ENCODE measurements around the gene HDAC4.

The HDAC4 gene

GRCh38 chr2:239341840-239342239 lies 59.0 kb downstream of the HDAC4 start:
- no peak for TF ChIP-seq TAF1 (IDR thresholded peaks at IDR 0.05; ENCODE audit: low read depth)
- TF ChIP-seq YY1 (IDR thresholded peaks at IDR 0.05; ENCODE audit: low read depth) = no peak
- TF ChIP-seq FOXM1 (IDR thresholded peaks at IDR 0.05; ENCODE audit: borderline replicate concordance, low read depth) = no peak
- no peak for TF ChIP-seq CREB1 (IDR thresholded peaks at IDR 0.05; ENCODE audit: low read depth)
- no peak for TF ChIP-seq CEBPB (IDR thresholded peaks at IDR 0.05)
- no peak for TF ChIP-seq NFIC (IDR thresholded peaks at IDR 0.05)
- no peak for TF ChIP-seq TCF12 (IDR thresholded peaks at IDR 0.05; ENCODE audit: low read depth)
- TF ChIP-seq MAX (IDR thresholded peaks at IDR 0.05) = no peak
- TF ChIP-seq TEAD4 (IDR thresholded peaks at IDR 0.05) = no peak
- TF ChIP-seq EP300 (IDR thresholded peaks at IDR 0.05; ENCODE audit: borderline replicate concordance) = no peak
- no peak for TF ChIP-seq ZBTB7A (IDR thresholded peaks at IDR 0.05; ENCODE audit: low read depth)

- TF ChIP-seq YY1 (IDR thresholded peaks at IDR 0.05; ENCODE audit: low read depth) (no peak), CREB1 (IDR thresholded peaks at IDR 0.05; ENCODE audit: low read depth) (no peak)
- TF ChIP-seq, protein P1, sequence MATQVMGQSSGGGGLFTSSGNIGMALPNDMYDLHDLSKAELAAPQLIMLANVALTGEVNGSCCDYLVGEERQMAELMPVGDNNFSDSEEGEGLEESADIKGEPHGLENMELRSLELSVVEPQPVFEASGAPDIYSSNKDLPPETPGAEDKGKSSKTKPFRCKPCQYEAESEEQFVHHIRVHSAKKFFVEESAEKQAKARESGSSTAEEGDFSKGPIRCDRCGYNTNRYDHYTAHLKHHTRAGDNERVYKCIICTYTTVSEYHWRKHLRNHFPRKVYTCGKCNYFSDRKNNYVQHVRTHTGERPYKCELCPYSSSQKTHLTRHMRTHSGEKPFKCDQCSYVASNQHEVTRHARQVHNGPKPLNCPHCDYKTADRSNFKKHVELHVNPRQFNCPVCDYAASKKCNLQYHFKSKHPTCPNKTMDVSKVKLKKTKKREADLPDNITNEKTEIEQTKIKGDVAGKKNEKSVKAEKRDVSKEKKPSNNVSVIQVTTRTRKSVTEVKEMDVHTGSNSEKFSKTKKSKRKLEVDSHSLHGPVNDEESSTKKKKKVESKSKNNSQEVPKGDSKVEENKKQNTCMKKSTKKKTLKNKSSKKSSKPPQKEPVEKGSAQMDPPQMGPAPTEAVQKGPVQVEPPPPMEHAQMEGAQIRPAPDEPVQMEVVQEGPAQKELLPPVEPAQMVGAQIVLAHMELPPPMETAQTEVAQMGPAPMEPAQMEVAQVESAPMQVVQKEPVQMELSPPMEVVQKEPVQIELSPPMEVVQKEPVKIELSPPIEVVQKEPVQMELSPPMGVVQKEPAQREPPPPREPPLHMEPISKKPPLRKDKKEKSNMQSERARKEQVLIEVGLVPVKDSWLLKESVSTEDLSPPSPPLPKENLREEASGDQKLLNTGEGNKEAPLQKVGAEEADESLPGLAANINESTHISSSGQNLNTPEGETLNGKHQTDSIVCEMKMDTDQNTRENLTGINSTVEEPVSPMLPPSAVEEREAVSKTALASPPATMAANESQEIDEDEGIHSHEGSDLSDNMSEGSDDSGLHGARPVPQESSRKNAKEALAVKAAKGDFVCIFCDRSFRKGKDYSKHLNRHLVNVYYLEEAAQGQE (IDR thresholded peaks at IDR 0.05; ENCODE audit: low read depth) = no peak
Measured at GRCh38 chr2:239341146-239341732, 59.6 kb downstream of the HDAC4 start.

DNA sequence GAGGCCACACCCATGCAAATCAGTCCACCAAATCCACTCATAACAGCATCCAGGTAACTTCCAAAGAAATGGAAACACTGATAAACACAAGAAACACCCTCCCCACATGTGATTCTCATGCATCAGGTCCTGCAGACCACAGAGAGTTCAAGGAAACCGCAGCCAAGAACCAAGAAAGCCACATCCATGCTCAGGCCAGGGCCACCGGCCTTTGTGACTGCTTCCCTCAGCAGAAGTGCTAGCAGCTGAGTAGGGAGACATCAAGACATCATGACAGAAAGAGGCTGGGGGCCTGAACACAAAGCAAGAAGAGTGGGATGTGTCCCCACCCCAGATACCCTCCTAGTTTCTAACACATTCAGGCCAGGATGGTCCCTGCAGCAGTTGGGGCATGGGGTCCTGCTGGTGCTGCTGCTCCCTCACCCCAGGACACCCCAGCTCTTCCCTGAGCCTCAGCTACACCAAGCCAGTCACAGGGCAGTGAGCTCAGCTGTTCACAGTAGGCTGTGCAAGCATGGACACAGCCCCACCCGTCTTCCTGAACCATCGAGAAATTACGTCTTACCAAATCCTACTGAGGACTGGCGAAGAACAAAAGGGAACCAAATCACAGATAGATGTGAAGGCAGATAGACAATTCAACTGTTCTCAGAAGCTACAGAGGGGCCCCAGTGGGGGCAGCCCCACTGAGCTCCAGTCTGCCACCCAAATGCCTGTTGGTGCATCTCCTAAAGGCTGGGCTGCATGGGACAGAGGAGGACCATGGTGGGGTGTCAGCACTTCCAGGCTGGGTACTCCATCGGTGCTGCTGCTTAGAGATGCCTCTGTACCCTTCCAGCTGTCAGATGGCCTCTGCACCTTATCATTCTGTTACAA lies 60.9 kb downstream of the HDAC4 start:
- TF ChIP-seq RAD21 (IDR thresholded peaks at IDR 0.05; ENCODE audit: low read depth) = no peak
- no peak for TF ChIP-seq MAX (IDR thresholded peaks at IDR 0.05)
- TF ChIP-seq EGR1 (IDR thresholded peaks at IDR 0.05) = no peak
- TF ChIP-seq YY1 (IDR thresholded peaks at IDR 0.05; ENCODE audit: low read depth) = no peak
- TF ChIP-seq CREB1 (IDR thresholded peaks at IDR 0.05; ENCODE audit: low read depth) = no peak
- TF ChIP-seq, protein P1 (IDR thresholded peaks at IDR 0.05; ENCODE audit: low read depth) = no peak
- no peak for TF ChIP-seq ZBTB7A (IDR thresholded peaks at IDR 0.05; ENCODE audit: low read depth)
- no peak for TF ChIP-seq FOXM1 (IDR thresholded peaks at IDR 0.05; ENCODE audit: borderline replicate concordance, low read depth)
- TF ChIP-seq CEBPB (IDR thresholded peaks at IDR 0.05) = no peak
- no peak for TF ChIP-seq TCF12 (IDR thresholded peaks at IDR 0.05; ENCODE audit: low read depth)
- no peak for TF ChIP-seq NFIC (IDR thresholded peaks at IDR 0.05)
- TF ChIP-seq USF1 (IDR thresholded peaks at IDR 0.05) = no peak
- no peak for TF ChIP-seq EP300 (IDR thresholded peaks at IDR 0.05; ENCODE audit: borderline replicate concordance)
- TF ChIP-seq TAF1 (IDR thresholded peaks at IDR 0.05; ENCODE audit: low read depth) = no peak
- TF ChIP-seq TEAD4 (IDR thresholded peaks at IDR 0.05) = no peak

DNA sequence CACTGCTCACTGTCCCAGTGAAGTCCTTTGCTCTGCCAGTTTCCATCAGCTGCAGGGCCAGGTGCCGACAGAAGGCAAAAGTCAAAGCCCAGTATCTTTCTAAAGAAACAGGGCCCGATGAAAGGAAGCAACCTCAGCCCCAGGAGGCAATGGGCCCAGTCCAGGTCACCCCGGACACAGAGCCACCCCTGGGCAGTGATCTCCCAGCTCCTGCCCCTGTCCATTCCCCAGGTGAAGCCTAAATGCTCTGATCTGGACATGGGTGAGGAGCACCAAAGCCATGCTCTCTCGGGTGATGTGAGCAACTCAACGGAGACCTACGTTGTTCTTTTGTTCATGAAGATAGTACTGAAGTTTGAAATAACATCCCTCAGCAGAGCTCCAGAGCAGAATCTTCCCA lies 61.6 kb downstream of the HDAC4 start:
- no peak for TF ChIP-seq EGR1 (IDR thresholded peaks at IDR 0.05)
- TF ChIP-seq FOXM1 (IDR thresholded peaks at IDR 0.05; ENCODE audit: borderline replicate concordance, low read depth) = no peak
- no peak for TF ChIP-seq CREB1 (IDR thresholded peaks at IDR 0.05; ENCODE audit: low read depth)
- TF ChIP-seq TCF12 (IDR thresholded peaks at IDR 0.05; ENCODE audit: low read depth) = no peak
- TF ChIP-seq USF1 (IDR thresholded peaks at IDR 0.05) = no peak
- TF ChIP-seq, protein P1 (IDR thresholded peaks at IDR 0.05; ENCODE audit: low read depth) = no peak
- TF ChIP-seq TEAD4 (IDR thresholded peaks at IDR 0.05) = no peak
- no peak for TF ChIP-seq CEBPB (IDR thresholded peaks at IDR 0.05)
- TF ChIP-seq YY1 (IDR thresholded peaks at IDR 0.05; ENCODE audit: low read depth) = no peak
- TF ChIP-seq MAX (IDR thresholded peaks at IDR 0.05) = no peak
- TF ChIP-seq TAF1 (IDR thresholded peaks at IDR 0.05; ENCODE audit: low read depth) = no peak
- TF ChIP-seq EP300 (IDR thresholded peaks at IDR 0.05; ENCODE audit: borderline replicate concordance) = no peak
- no peak for TF ChIP-seq RAD21 (IDR thresholded peaks at IDR 0.05; ENCODE audit: low read depth)
- no peak for TF ChIP-seq NFIC (IDR thresholded peaks at IDR 0.05)

All from Ishikawa (cell line).